Iris pigment epithelial cell (primary cell): Measurements from ENCODE around the gene TMC7.

Source experiments
- DNase-seq: peaks from one replicate; pipeline ENCODE4 v3.0.0-alpha.2; 2011; ENCODE audit warnings: low read depth

Gene TMC7

DNA sequence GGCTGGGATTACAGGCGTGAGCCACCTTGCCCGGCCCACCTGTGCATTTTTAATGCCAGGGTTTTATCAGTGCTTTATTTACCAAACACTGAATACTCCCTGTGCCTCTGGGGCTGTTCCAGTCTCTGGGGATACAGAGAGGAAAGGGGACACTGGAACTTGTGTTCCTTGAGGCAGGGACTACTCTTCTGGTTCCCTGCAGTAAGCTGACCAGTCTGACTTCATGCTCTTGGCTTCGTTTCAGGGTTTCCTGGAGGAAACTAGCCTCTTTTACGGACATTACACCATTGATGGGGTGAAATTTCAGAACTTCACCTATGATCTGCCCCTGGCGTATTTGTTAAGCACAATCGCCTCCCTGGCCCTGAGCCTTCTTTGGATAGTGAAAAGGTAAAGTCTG lies 46.2 kb downstream of the TMC7 start:
- no peak for DNase-seq

DNA sequence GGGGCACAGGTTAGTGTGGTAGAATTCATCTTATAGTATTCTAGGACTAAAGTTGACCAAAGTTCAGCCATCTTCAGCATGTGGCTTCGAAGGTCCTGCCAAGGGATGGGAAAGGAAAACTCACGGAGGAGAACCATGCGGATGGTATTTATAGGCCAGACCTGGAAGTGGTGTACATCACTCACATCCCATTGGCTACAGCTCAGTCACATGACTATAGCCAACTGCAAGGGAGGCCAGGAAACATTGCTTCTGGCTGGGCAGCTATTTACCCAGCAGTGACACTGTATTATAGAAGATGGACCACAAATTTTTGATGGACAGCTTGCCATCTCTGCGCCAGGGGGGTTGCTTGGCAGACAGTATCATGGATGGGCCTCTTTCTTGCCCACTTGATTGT lies 48.0 kb downstream of the TMC7 start:
- no peak for DNase-seq

DNA sequence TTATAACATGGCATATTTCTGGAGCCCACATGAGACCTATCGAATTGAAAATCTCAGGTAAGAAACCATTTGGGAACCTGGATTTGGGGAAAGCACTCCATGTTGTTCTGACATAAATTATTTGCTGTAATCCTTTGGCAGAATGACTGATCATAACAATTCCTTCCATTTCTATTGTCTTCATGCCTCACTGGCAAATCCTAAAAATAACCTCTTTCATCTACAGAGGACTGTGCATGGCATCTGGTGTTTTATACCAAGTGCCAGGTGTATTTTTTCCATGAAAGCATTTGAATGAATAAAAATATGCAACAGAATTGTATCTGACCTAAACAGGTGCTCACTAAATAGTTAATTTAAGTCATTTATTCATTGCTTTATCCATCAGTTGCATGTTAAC lies 50.0 kb downstream of the TMC7 start:
- no peak for DNase-seq

DNA sequence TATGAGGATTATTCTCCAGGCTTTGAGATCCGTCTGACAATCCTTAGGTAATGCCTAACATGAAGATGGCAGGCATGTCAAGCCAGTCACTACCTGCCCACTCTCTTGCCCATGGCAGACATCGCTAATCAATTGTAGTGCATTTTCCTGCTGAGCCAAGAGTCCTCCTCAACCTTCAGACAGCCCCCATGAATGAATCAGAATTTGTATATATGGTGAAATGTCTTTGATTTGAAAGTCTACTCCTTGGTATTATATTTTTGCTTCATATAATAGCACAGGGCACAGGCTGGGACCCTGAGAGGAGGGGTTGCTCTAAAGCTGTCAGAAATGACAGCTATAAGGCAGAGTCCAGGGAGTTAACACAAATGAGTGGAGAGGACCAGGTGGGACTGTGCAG lies 56.7 kb downstream of the TMC7 start:
- no peak for DNase-seq

DNA sequence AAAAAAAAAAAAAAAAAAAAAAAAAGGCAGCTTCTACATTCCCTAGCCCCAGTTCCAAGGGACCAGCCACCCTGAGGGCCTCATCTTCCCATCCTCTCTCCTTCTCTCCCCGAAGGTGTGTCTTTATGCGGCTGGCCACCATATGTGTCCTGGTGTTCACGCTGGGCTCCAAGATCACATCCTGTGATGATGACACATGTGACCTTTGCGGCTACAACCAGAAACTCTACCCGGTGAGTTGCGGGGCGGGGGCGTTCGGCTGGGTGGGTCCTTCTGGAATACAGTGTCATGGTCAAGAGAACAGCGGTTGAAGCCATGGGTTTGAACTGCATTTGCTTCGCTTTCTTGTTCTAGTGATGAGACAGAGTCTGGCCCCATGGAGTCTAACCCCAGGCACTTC lies 61.0 kb downstream of the TMC7 start:
- no peak for DNase-seq

DNA sequence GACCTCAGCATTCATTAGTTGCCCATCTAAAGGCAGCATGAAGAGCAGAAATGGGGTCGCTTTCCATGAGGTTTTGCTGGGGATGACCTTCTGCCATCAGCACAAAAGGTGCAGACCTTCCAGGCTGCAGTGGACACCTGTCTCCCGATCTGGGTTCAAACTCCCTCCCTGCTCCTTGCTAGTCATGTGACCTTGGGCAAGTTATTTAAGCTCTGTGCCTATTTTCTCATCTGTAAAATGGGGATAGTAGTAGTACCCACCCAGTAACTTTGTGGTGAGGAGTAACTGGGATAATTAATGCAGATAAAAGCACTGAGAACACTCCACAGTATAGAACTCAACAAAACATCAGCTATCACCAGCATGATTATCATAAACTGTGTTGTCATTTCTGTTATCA lies 62.3 kb downstream of the TMC7 start:
- no peak for DNase-seq

DNA sequence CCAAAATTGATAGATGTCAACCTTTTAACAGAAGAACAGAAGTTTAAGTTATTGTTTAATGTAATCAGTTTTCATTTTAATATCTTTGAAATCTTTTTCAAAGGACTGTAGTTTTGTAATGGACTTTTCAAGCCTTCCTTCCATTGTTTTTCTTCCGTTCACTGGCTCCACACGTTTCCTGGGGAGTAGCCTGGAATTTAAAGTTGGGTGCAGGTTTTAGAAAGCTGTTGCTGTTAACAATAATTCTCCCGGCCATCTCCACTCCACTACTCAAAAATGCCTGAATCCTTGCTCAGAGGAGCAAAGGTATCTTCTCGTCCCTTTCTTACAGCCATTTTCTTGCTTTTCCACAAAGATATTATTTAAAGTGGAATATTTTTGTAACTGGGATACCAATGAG lies 79.0 kb downstream of the TMC7 start:
- DNase-seq, result no peak

DNA sequence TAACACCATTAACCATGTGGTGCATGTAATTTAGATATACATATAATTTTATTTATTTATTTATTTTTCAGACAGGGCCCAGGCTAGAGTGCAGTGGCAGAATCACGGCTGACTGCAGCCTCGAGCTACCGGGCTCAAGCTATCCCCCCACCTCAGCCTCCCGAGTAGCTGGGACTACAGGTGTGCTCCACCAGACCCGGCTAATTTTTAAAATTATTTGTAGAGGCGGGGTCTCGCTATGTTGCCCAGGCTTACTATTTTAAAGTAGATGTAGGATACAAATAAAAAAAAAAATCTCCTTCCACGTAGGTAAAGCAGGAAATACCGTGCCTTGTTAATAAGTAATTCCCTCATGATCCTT lies 83.2 kb downstream of the TMC7 start:
- no peak for DNase-seq

DNA sequence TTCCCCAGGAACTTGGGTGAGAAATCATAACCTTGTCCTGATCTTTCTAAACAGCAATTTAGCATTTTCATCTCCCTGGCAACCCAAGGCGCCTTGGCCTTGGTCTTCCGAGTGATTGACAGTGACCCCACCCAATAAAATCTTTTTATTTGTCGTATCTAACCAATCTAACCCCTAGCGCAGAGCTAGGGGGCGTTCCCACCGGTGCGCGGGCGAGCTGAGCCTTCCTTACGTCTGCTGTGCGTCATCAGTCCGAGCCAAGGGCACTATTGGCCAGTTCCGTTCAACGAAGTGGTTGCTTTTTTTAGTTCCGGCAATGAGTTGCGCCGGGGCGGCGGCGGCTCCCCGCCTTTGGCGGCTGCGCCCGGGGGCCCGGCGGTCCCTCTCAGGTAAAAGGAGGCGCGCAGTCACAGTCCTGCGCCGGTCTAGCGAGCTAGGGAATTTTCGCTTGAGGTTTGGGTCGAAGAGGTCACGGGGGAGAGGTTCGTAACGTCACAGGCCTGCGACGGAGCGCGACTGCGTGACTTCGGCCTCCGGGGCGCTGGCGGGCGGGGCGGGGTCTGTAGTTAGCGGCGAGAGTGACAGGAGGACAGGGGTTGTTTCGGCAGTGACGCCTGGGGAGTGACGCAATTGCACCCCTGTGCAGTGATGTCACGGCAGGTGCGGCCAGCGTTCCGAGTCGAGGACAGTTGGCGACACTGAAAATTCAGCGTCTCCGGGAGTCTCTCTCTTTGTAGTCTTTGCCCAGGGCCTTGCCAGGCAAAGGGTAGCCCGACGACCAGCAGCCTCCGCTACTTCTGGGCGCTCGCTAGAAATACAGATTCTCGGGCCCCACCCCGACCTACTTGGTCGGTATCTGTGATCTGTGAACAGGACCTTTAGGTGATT lies 83.9 kb downstream of the TMC7 start, which contains the start of gene COQ7:
Gene COQ7 (plus strand): TSS at position 266 of the 888 bp plus-strand sequence. CDS start 51 bp downstream, at position 317.
- peak; percentile 100 for DNase-seq

DNA sequence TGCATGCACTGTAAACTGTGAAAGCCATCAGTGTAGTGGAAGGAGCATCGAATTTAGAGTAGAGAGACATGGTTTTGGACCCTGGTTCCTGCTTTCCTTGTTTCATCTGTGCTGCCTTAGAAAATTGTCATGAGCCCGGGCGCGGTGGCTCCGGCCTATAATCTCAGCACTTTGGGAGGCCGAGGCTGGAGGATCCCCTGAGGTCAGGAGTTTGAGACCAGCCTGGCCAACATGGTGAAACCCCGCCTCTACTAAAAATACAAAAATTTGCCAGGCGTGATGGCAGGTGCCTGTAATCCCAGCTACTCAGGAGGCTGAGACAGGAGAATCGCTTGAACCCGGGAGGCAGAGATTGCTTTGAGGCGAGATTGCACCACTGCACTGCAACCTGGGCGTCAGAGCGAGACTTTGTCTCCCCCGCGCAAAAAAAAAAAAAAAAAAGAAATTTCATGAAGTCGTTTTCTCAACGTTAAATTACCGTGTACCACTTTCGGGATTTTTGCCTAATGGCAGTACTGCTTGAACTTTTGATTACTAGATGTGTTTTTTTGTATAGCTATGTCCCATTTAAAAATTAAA lies 84.6 kb downstream of the TMC7 start:
- DNase-seq, result no peak

DNA sequence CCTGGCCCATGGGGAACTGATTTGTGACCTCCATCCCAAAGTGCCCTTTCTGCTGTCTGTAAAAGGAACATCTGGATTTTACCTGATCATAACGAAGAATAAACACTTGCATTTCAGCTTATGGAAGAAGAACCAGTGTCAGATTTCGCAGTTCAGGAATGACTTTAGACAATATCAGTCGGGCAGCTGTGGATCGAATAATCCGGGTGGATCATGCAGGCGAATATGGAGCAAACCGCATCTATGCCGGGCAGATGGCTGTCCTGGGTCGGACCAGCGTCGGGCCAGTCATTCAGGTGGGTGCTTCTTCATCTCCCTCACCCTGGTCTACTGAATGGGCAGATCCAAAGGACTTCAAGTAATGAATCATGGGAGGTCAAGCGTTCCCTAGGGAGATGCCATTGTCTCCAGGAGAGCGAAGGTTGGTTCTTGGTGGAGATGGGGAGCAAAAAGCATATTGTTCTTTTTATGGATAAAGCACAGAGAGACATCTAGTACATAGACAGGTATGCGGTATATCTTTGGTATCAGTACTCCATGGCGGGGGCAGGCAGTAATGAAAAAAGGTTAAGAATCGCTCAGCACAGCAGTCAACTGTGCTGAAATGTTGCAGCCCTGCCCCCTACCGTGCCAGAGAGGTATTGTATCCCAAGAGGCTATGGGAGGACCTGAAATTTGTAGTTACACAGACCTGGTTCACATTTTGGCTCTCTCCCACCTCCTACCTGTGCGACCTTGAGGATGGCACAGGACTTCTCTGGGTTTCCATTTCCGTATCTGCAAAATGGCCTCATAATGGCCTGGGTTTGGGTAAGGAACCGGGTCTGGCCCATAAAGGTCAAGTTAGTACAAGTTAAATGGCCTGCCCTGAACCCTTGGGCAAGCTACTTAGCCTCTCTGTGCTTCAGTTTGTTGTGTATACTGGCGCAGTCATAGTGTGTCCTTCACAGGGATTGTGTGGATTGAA lies 88.4 kb downstream of the TMC7 start:
- peak; percentile 64 for DNase-seq

DNA sequence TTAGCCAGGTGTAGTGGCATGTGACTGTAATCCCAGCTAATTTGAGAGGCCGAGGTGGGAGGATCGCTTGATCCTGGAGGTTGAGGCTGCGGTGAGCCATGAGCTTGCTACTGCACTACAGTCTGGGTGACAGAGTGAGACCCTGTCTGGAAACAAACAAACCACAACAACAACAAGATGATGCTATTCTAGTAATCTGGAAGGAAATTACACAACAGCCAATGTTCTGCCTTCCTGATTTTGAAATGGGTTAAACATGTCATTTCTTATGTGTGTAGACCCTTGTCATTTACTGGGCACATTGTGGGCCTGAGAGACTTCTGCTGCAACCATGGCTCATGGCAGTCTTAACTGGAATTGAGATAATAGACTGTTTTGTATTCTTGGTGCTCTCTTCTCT lies 89.6 kb downstream of the TMC7 start:
- no peak for DNase-seq

DNA sequence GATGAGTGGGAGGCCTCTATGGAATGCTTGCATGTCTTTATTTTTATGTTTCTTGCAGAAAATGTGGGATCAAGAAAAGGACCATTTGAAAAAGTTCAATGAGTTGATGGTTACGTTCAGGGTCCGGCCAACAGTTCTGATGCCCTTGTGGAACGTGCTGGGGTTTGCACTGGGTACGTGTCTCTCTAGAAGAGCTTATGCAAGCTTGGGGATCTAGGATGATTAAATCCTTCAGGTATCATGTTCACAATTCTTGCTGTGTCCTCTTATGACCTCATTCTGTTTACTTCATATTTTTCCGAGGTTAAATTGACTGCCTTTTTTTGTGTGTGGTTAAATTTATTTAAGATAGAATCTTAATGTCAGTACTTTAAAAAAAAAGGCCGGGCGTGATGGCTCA lies 90.1 kb downstream of the TMC7 start:
- DNase-seq, result no peak

DNA sequence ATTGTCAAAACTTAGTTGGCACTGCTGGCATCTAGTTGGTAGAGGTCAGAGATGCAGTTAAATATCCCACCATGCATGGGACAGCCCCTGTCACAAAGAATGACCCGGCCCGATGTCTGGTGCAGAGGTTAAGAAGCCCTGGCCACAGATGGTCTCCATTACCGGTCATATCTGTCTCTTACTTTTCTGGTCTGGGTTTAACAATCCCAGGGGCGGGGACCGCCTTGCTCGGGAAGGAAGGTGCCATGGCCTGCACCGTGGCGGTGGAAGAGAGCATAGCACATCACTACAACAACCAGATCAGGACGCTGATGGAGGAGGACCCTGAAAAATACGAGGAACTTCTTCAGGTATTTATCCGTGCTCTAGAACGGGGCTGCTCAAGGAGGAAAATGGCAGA lies 91.8 kb downstream of the TMC7 start:
- no peak for DNase-seq

DNA sequence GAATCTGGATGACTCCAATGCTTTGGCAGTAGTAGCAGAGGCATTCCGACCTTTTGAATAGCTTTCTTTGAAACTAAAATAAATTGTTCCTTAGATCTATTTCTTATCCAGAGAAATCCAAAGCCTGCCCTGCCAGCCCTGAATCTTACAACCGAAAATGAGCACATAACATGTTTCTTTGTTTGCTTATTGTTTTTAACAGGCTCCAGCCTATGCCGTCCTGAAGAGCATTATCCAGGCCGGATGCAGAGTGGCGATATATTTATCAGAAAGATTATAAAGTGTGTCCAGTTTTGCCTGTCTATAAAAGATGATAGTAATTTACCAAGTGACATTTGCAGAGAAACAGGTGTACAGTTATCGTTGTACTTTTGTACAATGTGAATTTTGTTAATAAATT lies 94.1 kb downstream of the TMC7 start:
- no peak for DNase-seq

DNA sequence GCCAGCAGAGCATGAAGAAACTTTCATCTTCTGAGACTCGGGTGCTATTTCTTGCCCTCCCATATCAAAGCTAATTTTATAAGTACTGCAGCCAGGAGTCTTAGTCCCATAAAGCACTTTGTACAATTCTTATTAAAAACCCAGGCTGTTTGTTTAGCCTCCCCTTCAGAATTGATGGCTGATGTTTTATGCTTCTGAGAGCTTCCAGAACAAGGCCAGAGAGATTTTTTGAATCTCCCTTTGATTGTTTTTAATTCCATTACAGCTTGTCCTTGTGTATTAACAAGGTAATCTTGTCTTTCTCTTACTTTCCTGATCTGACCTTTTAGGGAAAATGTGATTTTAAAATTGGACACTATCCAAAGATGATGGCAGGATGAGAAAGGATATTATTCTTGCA lies 99.9 kb downstream of the TMC7 start:
- DNase-seq, result no peak

DNA sequence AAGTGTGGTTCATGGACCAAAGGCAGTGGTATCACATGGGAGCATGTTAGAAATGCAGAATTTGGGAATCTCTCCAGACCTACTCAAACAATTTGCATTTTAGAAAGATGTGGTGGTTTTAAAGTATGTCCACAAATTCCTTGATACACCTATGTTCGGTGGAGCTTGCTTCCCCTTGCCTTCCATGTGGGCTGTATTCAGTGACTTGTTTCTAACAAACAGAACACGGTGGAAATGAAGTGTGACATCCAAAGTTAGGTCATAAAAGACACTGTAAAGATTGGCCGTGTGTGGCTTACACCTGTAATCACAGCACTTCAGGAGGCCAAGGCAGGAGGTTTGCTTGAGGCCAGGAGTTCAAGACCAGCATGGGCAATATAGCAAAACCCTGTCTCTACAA lies 100.4 kb downstream of the TMC7 start:
- no peak for DNase-seq

DNA sequence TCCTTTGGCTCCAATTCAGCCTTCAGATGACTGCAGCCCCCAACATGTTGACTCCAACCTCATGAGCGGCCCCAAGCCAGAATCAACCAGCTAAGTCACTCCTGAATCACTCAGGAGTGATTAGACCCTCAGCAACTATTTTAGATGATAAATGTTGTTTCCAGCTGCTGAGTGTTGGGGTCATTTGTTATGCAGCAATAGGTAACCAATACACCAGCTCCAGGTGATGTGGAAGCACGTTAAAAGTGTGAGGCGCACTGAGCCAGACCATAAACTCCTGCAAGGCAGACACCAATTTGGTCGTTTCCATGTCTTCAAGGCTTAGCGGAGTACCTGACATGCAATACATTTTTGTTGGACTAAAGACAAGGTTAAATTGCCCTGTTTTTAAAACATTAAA lies 101.1 kb downstream of the TMC7 start:
- DNase-seq, result no peak

DNA sequence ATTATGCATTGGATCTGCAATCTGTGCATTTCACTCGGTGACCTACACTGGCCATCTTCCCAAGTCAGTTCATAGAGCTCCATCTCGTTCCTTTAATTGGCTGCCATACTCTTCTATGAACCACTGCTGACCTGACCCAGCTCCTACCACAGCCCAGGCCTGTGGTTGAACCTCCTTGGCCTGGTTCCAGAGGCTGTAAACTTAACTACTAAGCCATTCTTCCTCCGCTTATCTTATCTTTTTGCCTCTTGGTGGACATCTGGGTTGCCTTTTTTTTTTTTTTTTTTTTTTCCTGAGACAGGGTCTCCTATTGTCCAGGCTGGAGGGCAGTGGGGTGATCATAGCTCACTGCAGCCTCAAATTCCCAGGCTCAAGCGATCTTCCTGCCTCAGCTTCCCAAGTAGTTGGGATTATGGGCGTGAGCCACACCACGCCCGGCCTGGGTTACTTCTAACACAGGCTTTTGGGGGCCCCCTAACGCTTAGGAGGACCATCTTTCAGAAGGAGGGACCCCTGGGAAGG lies 102.0 kb downstream of the TMC7 start:
- DNase-seq, result peak; percentile 56

DNA sequence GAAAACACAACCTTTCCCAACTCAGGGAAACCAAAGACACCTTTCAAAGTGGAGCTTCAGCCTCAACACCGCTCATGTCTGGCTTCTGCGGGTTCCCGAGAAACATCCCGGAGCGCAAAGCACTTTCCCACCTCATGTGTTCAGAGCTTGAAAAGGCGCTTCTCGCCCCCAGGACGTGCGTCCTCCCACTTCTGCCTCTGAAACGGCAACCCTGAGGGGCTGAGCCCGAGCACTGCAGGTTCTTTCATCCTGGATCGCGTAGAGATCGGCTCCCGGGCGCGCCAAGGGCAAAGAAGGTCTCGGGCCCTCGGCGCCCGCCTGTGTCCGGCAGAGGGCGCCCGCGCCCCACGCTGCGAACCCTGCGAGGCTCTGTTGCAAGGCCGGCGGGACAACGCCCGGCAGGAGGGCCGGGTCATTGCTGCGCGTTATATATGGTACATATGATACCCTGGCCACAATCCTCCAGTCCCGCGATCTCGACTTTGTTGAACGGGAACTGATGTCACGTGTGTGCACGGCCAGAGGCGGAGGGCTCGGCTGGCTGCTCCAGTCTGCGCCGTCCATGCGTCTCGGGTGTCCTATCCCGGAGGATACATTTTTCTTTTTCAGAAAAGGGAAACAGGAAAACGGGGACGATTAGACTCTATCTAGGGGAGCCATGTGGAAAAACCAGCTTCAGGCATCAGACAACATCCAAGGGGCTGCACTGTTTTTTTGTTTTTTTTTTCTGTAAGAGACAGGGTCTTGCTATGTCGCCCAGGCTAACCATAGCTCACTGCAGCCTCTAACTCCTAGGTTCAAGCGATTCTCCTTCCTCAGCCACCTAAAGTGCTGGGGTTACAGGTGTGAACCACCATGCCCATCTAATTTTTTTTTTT lies 102.8 kb downstream of the TMC7 start:
- DNase-seq, result peak; percentile 91

DNA sequence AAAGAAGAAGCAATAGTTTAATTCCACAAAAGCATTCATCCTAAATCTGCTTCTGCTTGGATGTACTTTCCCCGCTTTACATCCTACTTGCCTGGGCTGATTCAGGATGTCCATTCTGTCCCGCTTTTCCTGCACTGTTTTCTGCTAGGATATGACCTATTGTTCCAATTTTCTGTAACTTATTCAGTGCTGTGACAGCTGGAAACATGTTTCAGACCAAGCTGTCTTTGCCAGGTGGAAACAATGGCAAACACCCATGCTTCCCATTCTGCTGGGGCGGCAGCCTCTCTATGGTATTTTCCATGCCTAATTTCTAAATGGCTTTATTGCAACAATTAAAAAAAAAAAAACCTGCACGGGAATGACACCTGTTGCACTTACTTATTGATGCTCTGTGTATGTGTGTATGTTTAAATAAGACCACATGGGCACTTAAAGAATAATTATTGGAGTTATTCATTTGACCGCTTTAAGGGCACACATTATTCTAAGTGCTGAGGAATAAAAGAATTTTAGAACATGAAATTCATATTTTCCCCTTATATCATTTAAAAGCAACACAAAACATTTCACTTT lies 104.7 kb downstream of the TMC7 start:
- DNase-seq, result no peak
